ENCODE data around the gene MID1IP1. TPM values are rescaled to one million over a fixed set of nuclear protein-coding genes. Genes with fewer than 3 reads are reported as not detected.
A peak's percentile ranks its signal among the peaks of the same experiment; 100 is the strongest.

The MID1IP1 gene
- total and polyA plus RNA-seq, 10 of the 15 experiments (the other 5 are each of a cell fraction or from before 2014, with no cell fraction given), result 0.21 to 62.2 (median 14.6) TPM

DNA sequence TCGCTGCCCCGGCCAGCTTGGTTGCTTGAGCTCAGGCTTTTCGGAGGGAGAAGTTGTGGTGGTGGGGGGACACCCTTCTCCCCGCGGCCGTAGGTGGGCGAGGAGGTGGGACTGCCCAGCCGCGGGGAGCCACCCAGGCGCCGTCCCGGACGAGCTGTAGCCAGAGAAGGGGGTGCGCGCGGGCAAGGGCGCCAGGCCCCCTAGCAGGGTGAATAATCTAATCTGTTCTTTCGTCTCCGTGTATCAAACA lies 3.1 kb downstream of the MID1IP1 start:
- 12% methylated on average over 19 of the region's 19 CpGs for WGBS (ENCODE audit: insufficient coverage, insufficient replicate concordance, low lambda C conversion rate, missing lambda C conversion rate)
- TF ChIP-seq PML (IDR thresholded peaks at IDR 0.05; ENCODE audit: low read length) (0 out of 2 replicates have a peak, but pooled peaks have one; percentile 5), NFYB (IDR thresholded peaks at IDR 0.05; ENCODE audit: insufficient read depth, low read depth, low read length) (no peak)
- SMC1A ChIA-PET (ENCODE audit: uncharacterized antibody, unreplicated experiment), result interaction anchor here (1.6 to 2.1 kb wide), 3 partner anchors 36 to 180 kb away, joined by 4 to 7 read pairs (median 5); no protein-coding TSS in a partner anchor
- CTCF ChIA-PET, result no interaction called here
- no peaks in the 10 kb centered on the region for H3K27me3 ChIP-seq (replicated peaks in 1 of 2; ENCODE audit: control insufficient read depth in 2 of 2, insufficient read depth in 2 of 2, low read length in 1 of 2)
- H3K9me3 ChIP-seq (replicated peaks; ENCODE audit: control insufficient read depth, insufficient read depth, low read length), result no peaks in the 10 kb centered on the region; the same call in 2 of the 3 replicates
- in situ Hi-C loops (cut with MboI) (loop anchor here (10.0 kb wide), 1 partner anchor 170 kb away; no protein-coding TSS in a partner anchor), intact Hi-C loops (cut with micrococcal nuclease; ENCODE audit: unreplicated experiment) (loop anchor here (1.0 to 10.0 kb wide), 3 partner anchors 77 to 350 kb away; no protein-coding TSS in a partner anchor)
- peak overlapping the region; percentile 70 for H3K4me3 ChIP-seq
- no peak for DNase-seq (ENCODE audit: low read depth, low spot score)
- peak overlapping the region; percentile 82 for H3K27ac ChIP-seq (ENCODE audit: control insufficient read depth, insufficient read depth)
- FAIRE-seq, result no peak
- no peaks in the 10 kb centered on the region for H3K4me1 ChIP-seq (ENCODE audit: control insufficient read depth, insufficient read depth, low read length)
- RAD21 ChIA-PET (ENCODE audit: unreplicated experiment), result interaction anchor here (1.4 to 2.2 kb wide), 6 partner anchors 76 to 348 kb away, joined by 3 to 10 read pairs (median 3); no protein-coding TSS in a partner anchor
- POLR2A ChIA-PET, result interaction anchor here (2.1 kb wide), 1 partner anchor 76 kb away, joined by 7 read pairs; no protein-coding TSS in a partner anchor
- H4K20me1 ChIP-seq (ENCODE audit: control insufficient read depth, insufficient read depth), result no peaks in the 10 kb centered on the region
- BruUV-seq (replicated peaks), result TSS peak; percentile 72
- H3K36me3 ChIP-seq (ENCODE audit: control insufficient read depth in 2 of 2, insufficient read depth in 2 of 2, low read length in 1 of 2), result no peaks in the 10 kb centered on the region
- peak overlapping the region; percentile 7; the same call in 1 of the 2 replicates for H2AFZ ChIP-seq (ENCODE audit: control insufficient read depth, low read depth, low read length)
- peaks cover 60% of the 10 kb centered on the region for H3K79me2 ChIP-seq (ENCODE audit: control insufficient read depth, insufficient read depth, low read length)
- H3K9ac ChIP-seq (ENCODE audit: control insufficient read depth, insufficient read depth, low read length), result peak overlapping the region; percentile 75
- peak; percentile 3 for ATAC-seq
- peak overlapping the region; percentile 73; the same call in 1 of the 2 replicates for H3K4me2 ChIP-seq (ENCODE audit: control insufficient read depth, insufficient read depth)

DNA sequence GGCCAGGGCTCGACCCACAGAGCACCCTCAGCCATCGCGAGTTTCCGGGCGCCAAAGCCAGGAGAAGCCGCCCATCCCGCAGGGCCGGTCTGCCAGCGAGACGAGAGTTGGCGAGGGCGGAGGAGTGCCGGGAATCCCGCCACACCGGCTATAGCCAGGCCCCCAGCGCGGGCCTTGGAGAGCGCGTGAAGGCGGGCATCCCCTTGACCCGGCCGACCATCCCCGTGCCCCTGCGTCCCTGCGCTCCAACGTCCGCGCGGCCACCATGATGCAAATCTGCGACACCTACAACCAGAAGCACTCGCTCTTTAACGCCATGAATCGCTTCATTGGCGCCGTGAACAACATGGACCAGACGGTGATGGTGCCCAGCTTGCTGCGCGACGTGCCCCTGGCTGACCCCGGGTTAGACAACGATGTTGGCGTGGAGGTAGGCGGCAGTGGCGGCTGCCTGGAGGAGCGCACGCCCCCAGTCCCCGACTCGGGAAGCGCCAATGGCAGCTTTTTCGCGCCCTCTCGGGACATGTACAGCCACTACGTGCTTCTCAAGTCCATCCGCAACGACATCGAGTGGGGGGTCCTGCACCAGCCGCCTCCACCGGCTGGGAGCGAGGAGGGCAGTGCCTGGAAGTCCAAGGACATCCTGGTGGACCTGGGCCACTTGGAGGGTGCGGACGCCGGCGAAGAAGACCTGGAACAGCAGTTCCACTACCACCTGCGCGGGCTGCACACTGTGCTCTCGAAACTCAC lies 3.6 kb downstream of the MID1IP1 start:
- H3K36me3 ChIP-seq (ENCODE audit: control insufficient read depth in 2 of 2, insufficient read depth in 2 of 2, low read length in 1 of 2), result no peaks in the 10 kb centered on the region
- SMC1A ChIA-PET (ENCODE audit: uncharacterized antibody, unreplicated experiment), result interaction anchor here (1.6 to 2.1 kb wide), 4 partner anchors 37 to 179 kb away, joined by 3 to 7 read pairs (median 4); no protein-coding TSS in a partner anchor
- no peak for DNase-seq (ENCODE audit: low read depth, low spot score)
- no peaks in the 10 kb centered on the region for H4K20me1 ChIP-seq (ENCODE audit: control insufficient read depth, insufficient read depth)
- peak overlapping the region; percentile 70 for H3K4me3 ChIP-seq
- CTCF ChIA-PET, result interaction anchor here (0.9 kb wide), 1 partner anchor 183 kb away, joined by 3 read pairs; no protein-coding TSS in a partner anchor
- no peaks in the 10 kb centered on the region; the same call in 2 of the 3 replicates for H3K9me3 ChIP-seq (replicated peaks; ENCODE audit: control insufficient read depth, insufficient read depth, low read length)
- WGBS (ENCODE audit: insufficient coverage, insufficient replicate concordance, low lambda C conversion rate, missing lambda C conversion rate), result 40% methylated on average over 66 of the region's 66 CpGs
- intact Hi-C loops (cut with micrococcal nuclease; ENCODE audit: unreplicated experiment) (loop anchor here (1.0 to 10.0 kb wide), 3 partner anchors 76 to 350 kb away; no protein-coding TSS in a partner anchor), in situ Hi-C loops (cut with MboI) (loop anchor here (10.0 kb wide), 1 partner anchor 170 kb away; no protein-coding TSS in a partner anchor)
- peak; percentile 3 for ATAC-seq
- H3K27ac ChIP-seq (ENCODE audit: control insufficient read depth, insufficient read depth), result peak overlapping the region; percentile 82
- H3K27me3 ChIP-seq (replicated peaks in 1 of 2; ENCODE audit: control insufficient read depth in 2 of 2, insufficient read depth in 2 of 2, low read length in 1 of 2), result no peaks in the 10 kb centered on the region
- FAIRE-seq, result no peak
- POLR2A ChIA-PET, result interaction anchor here (0.6 to 2.1 kb wide), 3 partner anchors 75 to 353 kb away, joined by 7 to 9 read pairs (median 9); no protein-coding TSS in a partner anchor
- H3K79me2 ChIP-seq (ENCODE audit: control insufficient read depth, insufficient read depth, low read length), result peaks cover 60% of the 10 kb centered on the region
- RAD21 ChIA-PET (ENCODE audit: unreplicated experiment), result interaction anchor here (1.4 to 2.8 kb wide), 6 partner anchors 37 to 344 kb away, joined by 3 to 15 read pairs (median 8); no protein-coding TSS in a partner anchor
- no TSS peak for BruUV-seq (replicated peaks)
- peak overlapping the region; percentile 73 for H3K4me2 ChIP-seq (ENCODE audit: control insufficient read depth, insufficient read depth)
- peak overlapping the region; percentile 75 for H3K9ac ChIP-seq (ENCODE audit: control insufficient read depth, insufficient read depth, low read length)
- H2AFZ ChIP-seq (ENCODE audit: control insufficient read depth, low read depth, low read length), result peak overlapping the region; percentile 13
- no peaks in the 10 kb centered on the region for H3K4me1 ChIP-seq (ENCODE audit: control insufficient read depth, insufficient read depth, low read length)
- TF ChIP-seq YY1 (IDR thresholded peaks at IDR 0.05; ENCODE audit: low read depth, low read length) (peak; percentile 62; the same call in 1 of the 2 replicates), SIN3A (IDR thresholded peaks at IDR 0.05; ENCODE audit: low read depth, low read length) (0 out of 2 replicates have a peak, but pooled peaks have one; percentile 14), ZZZ3 (IDR thresholded peaks at IDR 0.05; ENCODE audit: control insufficient read depth, insufficient read length, low read depth) (no peak), DPF2 (IDR thresholded peaks at IDR 0.05) (0 out of 2 replicates have a peak, but pooled peaks have one; percentile 15), POLR2A (IDR thresholded peaks at IDR 0.05; ENCODE audit: low read depth, low read length) (peak; percentile 74), NR2F1 (conservative IDR thresholded peaks at IDR 0.05) (peak; percentile 21; the same call in 1 of the 2 replicates)
- TF ChIP-seq, protein P1, sequence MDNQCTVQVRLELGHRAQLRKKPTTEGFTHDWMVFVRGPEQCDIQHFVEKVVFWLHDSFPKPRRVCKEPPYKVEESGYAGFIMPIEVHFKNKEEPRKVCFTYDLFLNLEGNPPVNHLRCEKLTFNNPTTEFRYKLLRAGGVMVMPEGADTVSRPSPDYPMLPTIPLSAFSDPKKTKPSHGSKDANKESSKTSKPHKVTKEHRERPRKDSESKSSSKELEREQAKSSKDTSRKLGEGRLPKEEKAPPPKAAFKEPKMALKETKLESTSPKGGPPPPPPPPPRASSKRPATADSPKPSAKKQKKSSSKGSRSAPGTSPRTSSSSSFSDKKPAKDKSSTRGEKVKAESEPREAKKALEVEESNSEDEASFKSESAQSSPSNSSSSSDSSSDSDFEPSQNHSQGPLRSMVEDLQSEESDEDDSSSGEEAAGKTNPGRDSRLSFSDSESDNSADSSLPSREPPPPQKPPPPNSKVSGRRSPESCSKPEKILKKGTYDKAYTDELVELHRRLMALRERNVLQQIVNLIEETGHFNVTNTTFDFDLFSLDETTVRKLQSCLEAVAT (IDR thresholded peaks at IDR 0.05), result 0 out of 2 replicates have a peak, but pooled peaks have one; percentile 13
- TF ChIP-seq, protein P2, sequence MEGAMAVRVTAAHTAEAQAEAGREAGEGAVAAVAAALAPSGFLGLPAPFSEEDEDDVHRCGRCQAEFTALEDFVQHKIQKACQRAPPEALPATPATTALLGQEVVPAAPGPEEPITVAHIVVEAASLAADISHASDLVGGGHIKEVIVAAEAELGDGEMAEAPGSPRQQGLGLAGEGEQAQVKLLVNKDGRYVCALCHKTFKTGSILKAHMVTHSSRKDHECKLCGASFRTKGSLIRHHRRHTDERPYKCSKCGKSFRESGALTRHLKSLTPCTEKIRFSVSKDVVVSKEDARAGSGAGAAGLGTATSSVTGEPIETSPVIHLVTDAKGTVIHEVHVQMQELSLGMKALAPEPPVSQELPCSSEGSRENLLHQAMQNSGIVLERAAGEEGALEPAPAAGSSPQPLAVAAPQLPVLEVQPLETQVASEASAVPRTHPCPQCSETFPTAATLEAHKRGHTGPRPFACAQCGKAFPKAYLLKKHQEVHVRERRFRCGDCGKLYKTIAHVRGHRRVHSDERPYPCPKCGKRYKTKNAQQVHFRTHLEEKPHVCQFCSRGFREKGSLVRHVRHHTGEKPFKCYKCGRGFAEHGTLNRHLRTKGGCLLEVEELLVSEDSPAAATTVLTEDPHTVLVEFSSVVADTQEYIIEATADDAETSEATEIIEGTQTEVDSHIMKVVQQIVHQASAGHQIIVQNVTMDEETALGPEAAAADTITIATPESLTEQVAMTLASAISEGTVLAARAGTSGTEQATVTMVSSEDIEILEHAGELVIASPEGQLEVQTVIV (IDR thresholded peaks at IDR 0.05; ENCODE audit: borderline replicate concordance, partially characterized antibody), result no peak
